Measurements from ENCODE around the gene TFF1.

TFF1 gene

GRCh38 chr21:42374457-42374856, 8.1 kb upstream of the TFF1 start:
- H3K27ac ChIP-seq (ENCODE audit: extremely low read depth, low read depth, low read length) = no peak overlapping the region
- no peak overlapping the region for H3K4me3 ChIP-seq (ENCODE audit: low read depth, low read length)
- no peak for TF ChIP-seq ZNF324 (tag by site-specific recombination; IDR thresholded peaks at IDR 0.05)
- TF ChIP-seq INSM2 (tag by site-specific recombination; IDR thresholded peaks at IDR 0.05) = no peak
- no peak for TF ChIP-seq PRDM10 (tag by site-specific recombination; IDR thresholded peaks at IDR 0.05)
- TF ChIP-seq HOXA7 (CRISPR knock-in tag; IDR thresholded peaks at IDR 0.05; ENCODE audit: borderline replicate concordance) = no peak
- TF ChIP-seq ZNF488 (tag by site-specific recombination; IDR thresholded peaks at IDR 0.05) = no peak
- H3K9me3 ChIP-seq (ENCODE audit: control insufficient read depth, insufficient read depth, low read depth, low read length) = no peaks in the 10 kb centered on the region
- ChIA-PET POLR2A (no interaction called here), CTCF (interaction anchor here (1.5 to 1.9 kb wide), 2 partner anchors 14 to 64 kb away, joined by 3 to 4 read pairs; no protein-coding TSS in a partner anchor)
- no peaks in the 10 kb centered on the region for H3K4me1 ChIP-seq (ENCODE audit: control insufficient read depth, insufficient read depth, low read length)
- no peaks in the 10 kb centered on the region for H3K36me3 ChIP-seq (ENCODE audit: control insufficient read depth in 2 of 2, insufficient read depth in 1 of 2, low read length in 2 of 2)

GRCh38 chr21:42373908-42374455, 7.6 kb upstream of the TFF1 start:
- H3K4me3 ChIP-seq (ENCODE audit: low read depth, low read length) = no peak overlapping the region
- H3K27ac ChIP-seq (ENCODE audit: extremely low read depth, low read depth, low read length) = no peak overlapping the region
- H3K4me1 ChIP-seq (ENCODE audit: control insufficient read depth, insufficient read depth, low read length) = no peaks in the 10 kb centered on the region
- TF ChIP-seq ZBTB26 (tag by site-specific recombination; optimal IDR thresholded peaks at IDR 0.05) (no peak), ZNF639 (tag by site-specific recombination; IDR thresholded peaks at IDR 0.05) (no peak), ZSCAN23 (tag by site-specific recombination; IDR thresholded peaks at IDR 0.05) (no peak), ZBTB11 (tag by site-specific recombination; conservative IDR thresholded peaks at IDR 0.05; ENCODE audit: low read depth) (no peak), HIC1 (tag by site-specific recombination; IDR thresholded peaks at IDR 0.05) (no peak), ZNF175 (tag by site-specific recombination; IDR thresholded peaks at IDR 0.05) (no peak), ZNF248 (tag by site-specific recombination; IDR thresholded peaks at IDR 0.05) (no peak)
- POLR2A ChIA-PET = no interaction called here
- CTCF ChIA-PET = interaction anchor here (0.5 to 1.9 kb wide), 3 partner anchors 14 to 276 kb away, joined by 3 to 4 read pairs (median 3); no protein-coding TSS in a partner anchor
- no peaks in the 10 kb centered on the region for H3K36me3 ChIP-seq (ENCODE audit: control insufficient read depth in 2 of 2, insufficient read depth in 1 of 2, low read length in 2 of 2)
- H3K9me3 ChIP-seq (ENCODE audit: control insufficient read depth, insufficient read depth, low read depth, low read length) = no peaks in the 10 kb centered on the region
